AG04449 (cell line): ENCODE data around the gene ETS1.
A peak's percentile ranks its signal among the peaks of the same experiment; 100 is the strongest.

ENCODE experiments used
- CTCF ChIA-PET: fragments of 350-600 bp; formaldehyde crosslinking; extraction: SDS; loops from one replicate; lab custom pipeline; 2021; ENCODE audit warnings: antibody characterized with exemption; lab: Yijun Ruan, JAX
- POLR2A ChIA-PET: fragments of 400-600, 350-600 bp; formaldehyde crosslinking; extraction: SDS; loops from one replicate; lab custom pipeline; 2020; ENCODE audit warnings: antibody characterized with exemption, inconsistent platforms; lab: Yijun Ruan, JAX
- DNase-seq: peaks from one replicate; pipeline ENCODE4 v3.0.0-alpha.2; 2010; ENCODE audit warnings: low read depth, low spot score
- H3K4me3 ChIP-seq: 2 replicates; pipeline ENCODE4 v1.5.1; 2011; ENCODE audit warnings: low read depth, mild to moderate bottlenecking, control low read depth, low read length
- CTCF ChIP-seq: IDR thresholded peaks from one replicate; pipeline ENCODE4 v1.5.1; 2011; ENCODE audit warnings: mild to moderate bottlenecking, moderate library complexity, low read length, control low read depth, inconsistent platforms; ENCODE audit not compliant: insufficient read depth; ENCODE audit errors: missing control alignments

ETS1 gene

GRCh38 chr11:128525411-128526243 lies 61.7 kb downstream of the ETS1 start:
- no peak for DNase-seq
- POLR2A ChIA-PET: interaction anchor here (0.6 kb wide), 1 partner anchor 149 kb away, joined by 3 read pairs; no protein-coding TSS in a partner anchor
- no peak overlapping the region for H3K4me3 ChIP-seq
- CTCF ChIA-PET: interaction anchor here (0.8 to 4.0 kb wide), 6 partner anchors 20 to 354 kb away, joined by 3 to 34 read pairs (median 4); no protein-coding TSS in a partner anchor
- TF ChIP-seq CTCF: no peak

- H3K4me3 ChIP-seq: no peak overlapping the region
- CTCF ChIA-PET: interaction anchor here (0.6 to 4.0 kb wide), 2 partner anchors 16 to 107 kb away, joined by 3 to 34 read pairs; no protein-coding TSS in a partner anchor
- no peak for TF ChIP-seq CTCF
- POLR2A ChIA-PET: no interaction called here
- DNase-seq: no peak
Observed at GRCh38 chr11:128524172-128524571, 63.2 kb downstream of the ETS1 start.

- POLR2A ChIA-PET: interaction anchor here (1.1 kb wide), 1 partner anchor 66 kb away, joined by 4 read pairs; no protein-coding TSS in a partner anchor
- DNase-seq: no peak
- H3K4me3 ChIP-seq: no peak overlapping the region
- TF ChIP-seq CTCF: no peak
- CTCF ChIA-PET: interaction anchor here (0.6 to 4.0 kb wide), 3 partner anchors 16 to 107 kb away, joined by 3 to 34 read pairs (median 3); no protein-coding TSS in a partner anchor
Observed at GRCh38 chr11:128523641-128524040, 63.7 kb downstream of the ETS1 start.

GRCh38 chr11:128522943-128523518 lies 64.3 kb downstream of the ETS1 start:
- TF ChIP-seq CTCF: no peak
- DNase-seq: no peak
- ChIA-PET CTCF (interaction anchor here (0.9 to 4.0 kb wide), 2 partner anchors 76 to 108 kb away, joined by 3 to 34 read pairs; no protein-coding TSS in a partner anchor), POLR2A (interaction anchor here (0.6 to 1.1 kb wide), 3 partner anchors 27 to 348 kb away, joined by 3 to 4 read pairs (median 3); no protein-coding TSS in a partner anchor)
- H3K4me3 ChIP-seq: peak overlapping the region; percentile 51

- ChIA-PET POLR2A (interaction anchor here (0.6 to 2.0 kb wide), 5 partner anchors 12 to 348 kb away, joined by 3 to 4 read pairs (median 3); no protein-coding TSS in a partner anchor), CTCF (interaction anchor here (1.1 to 8.0 kb wide), 5 partner anchors 109 to 309 kb away, joined by 3 to 106 read pairs (median 26); no protein-coding TSS in a partner anchor)
- TF ChIP-seq CTCF: no peak
- peak; percentile 97 for DNase-seq
- peak overlapping the region; percentile 82 for H3K4me3 ChIP-seq
Observed at GRCh38 chr11:128522055-128522942, 65.1 kb downstream of the ETS1 start.
